H9 (cell line): Measurements from ENCODE around the gene DPY19L3. TPM values are rescaled to one million over a fixed set of nuclear protein-coding genes. Genes with fewer than 3 reads are reported as not detected.

Experiments used
- DNase-seq: peaks from one replicate; pipeline ENCODE4 v3.0.0-alpha.2; 2017
- H2AFZ ChIP-seq: one replicate; pipeline ENCODE4 v1.6.1; 2013; ENCODE audit warnings: mild to moderate bottlenecking, low read length, control low read depth, moderate library complexity
- H2AK5ac ChIP-seq: 2 replicates; pipeline ENCODE4 v1.6.1; 2013; ENCODE audit warnings: low read length, control low read depth, mixed read lengths; ENCODE audit not compliant: insufficient read length
- H2BK120ac ChIP-seq: one replicate; pipeline ENCODE4 v1.6.1; 2013; ENCODE audit warnings: low read depth, mild to moderate bottlenecking, low read length, control low read depth, inconsistent platforms; ENCODE audit not compliant: poor library complexity, severe bottlenecking
- H2BK12ac ChIP-seq: 2 replicates; pipeline ENCODE4 v1.6.1; 2013; ENCODE audit warnings: low read length, control low read depth, mixed read lengths, low read depth; ENCODE audit not compliant: insufficient read length
- H2BK15ac ChIP-seq: 2 replicates; pipeline ENCODE4 v1.6.1; 2013; ENCODE audit warnings: low read depth, low read length, control low read depth
- H2BK20ac ChIP-seq: one replicate; pipeline ENCODE4 v1.6.1; 2013; ENCODE audit warnings: low read depth, mild to moderate bottlenecking, low read length, control low read depth, inconsistent platforms; ENCODE audit not compliant: poor library complexity, severe bottlenecking
- H2BK5ac ChIP-seq: 2 replicates; pipeline ENCODE4 v1.6.1; 2013; ENCODE audit warnings: low read length, control low read depth, mixed read lengths; ENCODE audit not compliant: insufficient read length
- H3K14ac ChIP-seq: 2 replicates; pipeline ENCODE4 v1.6.1; 2013; ENCODE audit warnings: low read length, control low read depth; ENCODE audit not compliant: insufficient read depth
- H3K18ac ChIP-seq: 2 replicates; pipeline ENCODE4 v1.6.1; 2013; ENCODE audit warnings: low read depth, mild to moderate bottlenecking, mixed read lengths, low read length, control low read depth; ENCODE audit not compliant: insufficient read length
- H3K23ac ChIP-seq: 2 replicates; pipeline ENCODE4 v1.6.1; 2013; ENCODE audit warnings: low read length, control low read depth, mixed read lengths, low read depth; ENCODE audit not compliant: insufficient read length
- H3K23me2 ChIP-seq: 2 replicates; pipeline ENCODE4 v1.6.1; 2013; ENCODE audit warnings: low read depth, mild to moderate bottlenecking, mixed read lengths, low read length, control low read depth; ENCODE audit not compliant: insufficient read length, poor library complexity, severe bottlenecking
- H3K27ac ChIP-seq: 2 replicates; pipeline ENCODE4 v1.5.1; 2013; ENCODE audit warnings: low read length, control low read depth, mixed read lengths, low read depth; ENCODE audit not compliant: insufficient read length
- H3K27me3 ChIP-seq: 2 replicates; pipeline ENCODE4 v1.6.1; 2013; ENCODE audit warnings: low read length, control low read depth, inconsistent platforms; ENCODE audit not compliant: insufficient read depth
- H3K4ac ChIP-seq: 2 replicates; pipeline ENCODE4 v1.6.1; 2013; ENCODE audit warnings: low read depth, mild to moderate bottlenecking, control low read depth, inconsistent platforms, low read length, moderate library complexity
- H3K4me1 ChIP-seq: 2 replicates; pipeline ENCODE4 v1.6.1; 2013; ENCODE audit warnings: low read length, control low read depth, inconsistent platforms; ENCODE audit not compliant: insufficient read depth
- H3K4me2 ChIP-seq: 2 replicates; pipeline ENCODE4 v1.6.1; 2013; ENCODE audit warnings: low read length, control low read depth, mixed read lengths; ENCODE audit not compliant: insufficient read length, insufficient read depth
- H3K56ac ChIP-seq: 2 replicates; pipeline ENCODE4 v1.6.1; 2013; ENCODE audit warnings: low read depth, mild to moderate bottlenecking, mixed read lengths, low read length, control low read depth; ENCODE audit not compliant: insufficient read length
- H3K79me1 ChIP-seq: 2 replicates; pipeline ENCODE4 v1.6.1; 2013; ENCODE audit warnings: low read depth, mild to moderate bottlenecking, moderate library complexity, low read length, control low read depth, inconsistent platforms; ENCODE audit not compliant: insufficient read depth, poor library complexity, severe bottlenecking
- H3K79me2 ChIP-seq: 2 replicates; pipeline ENCODE4 v1.6.1; 2013; ENCODE audit warnings: low read length, control low read depth, inconsistent platforms; ENCODE audit not compliant: insufficient read depth
- H3K9ac ChIP-seq: 2 replicates; pipeline ENCODE4 v1.6.1; 2013; ENCODE audit warnings: low read length, control low read depth, mixed read lengths; ENCODE audit not compliant: insufficient read length; ENCODE audit errors: extremely low read depth
- H3K9me3 ChIP-seq: one replicate; pipeline ENCODE4 v1.6.1; 2013; ENCODE audit warnings: low read depth, low read length, inconsistent platforms; ENCODE audit not compliant: control insufficient read depth
- H3T11ph ChIP-seq: one replicate; pipeline ENCODE4 v1.6.1; 2013; ENCODE audit warnings: mild to moderate bottlenecking, low read length, control low read depth, inconsistent platforms
- H4K20me1 ChIP-seq: one replicate; pipeline ENCODE4 v1.6.1; 2013; ENCODE audit not compliant: control insufficient read depth, insufficient read length, insufficient read depth
- H4K5ac ChIP-seq: 2 replicates; pipeline ENCODE4 v1.6.1; 2013; ENCODE audit warnings: low read depth, mild to moderate bottlenecking, mixed read lengths, low read length, control low read depth; ENCODE audit not compliant: insufficient read length
- H4K8ac ChIP-seq: replicated peaks from 2 replicates; pipeline ENCODE4 v1.6.1; 2013; ENCODE audit warnings: low read length, control low read depth, mixed read lengths, low read depth; ENCODE audit not compliant: insufficient read length
- H4K91ac ChIP-seq: 2 replicates; pipeline ENCODE4 v1.6.1; 2013; ENCODE audit warnings: low read depth, mild to moderate bottlenecking, moderate library complexity, mixed read lengths, low read length, control low read depth; ENCODE audit not compliant: insufficient read length
- H3K27ac Mint-ChIP-seq, 3 experiments: 2 replicates in 2 of 3; 3 replicates in 1 of 3; pipeline ENCODE4 v1.8.0; 2020 to 2021; ENCODE audit warnings: mixed read lengths in 3 of 3, mild to moderate bottlenecking in 1 of 3, moderate library complexity in 1 of 3
- H3K27me3 Mint-ChIP-seq: 2 replicates; pipeline ENCODE4 v1.8.0; 2021; ENCODE audit warnings: low read depth, mild to moderate bottlenecking, moderate library complexity, mixed read lengths
- H3K36me3 Mint-ChIP-seq, 3 experiments: 2 replicates in 2 of 3; 3 replicates in 1 of 3; pipeline ENCODE4 v1.8.0; 2020 to 2021; ENCODE audit warnings: low read depth in 3 of 3, mixed read lengths in 3 of 3; ENCODE audit not compliant: insufficient read depth in 1 of 3
- H3K4me1 Mint-ChIP-seq, 2 experiments: 2 replicates each; pipeline ENCODE4 v1.8.0; 2020; ENCODE audit warnings: mixed read lengths in 2 of 2
- H3K4me3 Mint-ChIP-seq, 2 experiments: 2 replicates in 1 of 2; 3 replicates in 1 of 2; pipeline ENCODE4 v1.8.0; 2020 to 2021; ENCODE audit warnings: mild to moderate bottlenecking in 2 of 2, mixed read lengths in 2 of 2, moderate library complexity in 1 of 2
- H3K9me3 Mint-ChIP-seq, 2 experiments: 2 replicates in 1 of 2; 3 replicates in 1 of 2; pipeline ENCODE4 v1.8.0; 2020; ENCODE audit warnings: mild to moderate bottlenecking in 2 of 2, mixed read lengths in 2 of 2, moderate library complexity in 1 of 2
- WGBS: extraction: QIAGEN DNeasy Blood & Tissue Kit; methylation state at CpG from one replicate; pipeline ENCODE4 v1.1.7; 2013; ENCODE audit warnings: missing lambda C conversion rate, low lambda C conversion rate, mixed read lengths; ENCODE audit not compliant: insufficient read length; ENCODE audit errors: extremely low coverage; 5-methylcytosine and 5-hydroxymethylcytosine counted together
- total RNA-seq: library from RNA; stranded (reverse); gene quantifications from 2 replicates; pipeline ENCODE4 v1.2.1, GENCODE V29; 2021
- TF ChIP-seq, protein P1 (sequence below): fragments of 200-600 bp; sonication (generic); conservative IDR thresholded peaks from 3 replicates; pipeline ENCODE4 v1.8.0; 2021; ENCODE audit warnings: antibody characterized with exemption, mild to moderate bottlenecking

The DPY19L3 gene
- total RNA-seq, 1 experiment from 2014 or later = 54.5 TPM

- H3K27me3 Mint-ChIP-seq = no peaks in the 10 kb centered on the region
- H3K18ac ChIP-seq = no peak overlapping the region
- no peak overlapping the region for H3K27ac Mint-ChIP-seq
- H3T11ph ChIP-seq = no peak overlapping the region
- H3K36me3 Mint-ChIP-seq = peaks cover 8 to 67% (median 49%) of the 10 kb centered on the region in 3 experiments; a peak in 6 of 7 replicates
- H3K4me3 Mint-ChIP-seq = no peak overlapping the region
- no peak overlapping the region for H2BK120ac ChIP-seq
- no peak overlapping the region for H2AK5ac ChIP-seq
- no peak overlapping the region for H3K9ac ChIP-seq
- WGBS = no CpG with 5 or more reads among the region's 3 CpGs
- H4K20me1 ChIP-seq = no peaks in the 10 kb centered on the region
- no peak overlapping the region for H3K56ac ChIP-seq
- H3K27me3 ChIP-seq = no peaks in the 10 kb centered on the region
- H3K9me3 Mint-ChIP-seq = no peaks in the 10 kb centered on the region; a peak in 1 of 5 replicates
- H2BK20ac ChIP-seq = no peak overlapping the region
- no peak overlapping the region for H2BK5ac ChIP-seq
- H3K79me2 ChIP-seq = no peaks in the 10 kb centered on the region
- no peak overlapping the region for H4K91ac ChIP-seq
- no peak overlapping the region for H3K4ac ChIP-seq
- H3K27ac ChIP-seq = no peak overlapping the region
- DNase-seq = no peak
- H3K4me1 ChIP-seq = no peaks in the 10 kb centered on the region
- no peaks in the 10 kb centered on the region for H3K23me2 ChIP-seq
- H2BK12ac ChIP-seq = no peak overlapping the region
- H2BK15ac ChIP-seq = no peak overlapping the region
- H3K4me1 Mint-ChIP-seq = peaks cover 0 to 3% of the 10 kb centered on the region in 2 experiments; a peak in 1 of 4 replicates
- TF ChIP-seq, protein P1, sequence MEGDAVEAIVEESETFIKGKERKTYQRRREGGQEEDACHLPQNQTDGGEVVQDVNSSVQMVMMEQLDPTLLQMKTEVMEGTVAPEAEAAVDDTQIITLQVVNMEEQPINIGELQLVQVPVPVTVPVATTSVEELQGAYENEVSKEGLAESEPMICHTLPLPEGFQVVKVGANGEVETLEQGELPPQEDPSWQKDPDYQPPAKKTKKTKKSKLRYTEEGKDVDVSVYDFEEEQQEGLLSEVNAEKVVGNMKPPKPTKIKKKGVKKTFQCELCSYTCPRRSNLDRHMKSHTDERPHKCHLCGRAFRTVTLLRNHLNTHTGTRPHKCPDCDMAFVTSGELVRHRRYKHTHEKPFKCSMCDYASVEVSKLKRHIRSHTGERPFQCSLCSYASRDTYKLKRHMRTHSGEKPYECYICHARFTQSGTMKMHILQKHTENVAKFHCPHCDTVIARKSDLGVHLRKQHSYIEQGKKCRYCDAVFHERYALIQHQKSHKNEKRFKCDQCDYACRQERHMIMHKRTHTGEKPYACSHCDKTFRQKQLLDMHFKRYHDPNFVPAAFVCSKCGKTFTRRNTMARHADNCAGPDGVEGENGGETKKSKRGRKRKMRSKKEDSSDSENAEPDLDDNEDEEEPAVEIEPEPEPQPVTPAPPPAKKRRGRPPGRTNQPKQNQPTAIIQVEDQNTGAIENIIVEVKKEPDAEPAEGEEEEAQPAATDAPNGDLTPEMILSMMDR = no peak
- H3K23ac ChIP-seq = no peak overlapping the region
- no peak overlapping the region for H3K14ac ChIP-seq
- H4K5ac ChIP-seq = no peak overlapping the region
- peaks cover 6% of the 10 kb centered on the region for H3K79me1 ChIP-seq
- H3K4me2 ChIP-seq = no peak overlapping the region
- H2AFZ ChIP-seq = no peak overlapping the region
- no peak overlapping the region for H4K8ac ChIP-seq
- no peaks in the 10 kb centered on the region for H3K9me3 ChIP-seq
Observed at GRCh38 chr19:32363632-32364031, 41.9 kb upstream of the DPY19L3 start.
